ENCODE results near the gene RPL12.

Gene RPL12

GRCh38 chr9:127444921-127445850 is 6.0 kb downstream of the RPL12 start:
- H3K4me3 ChIP-seq (ENCODE audit: low read length), result no peak overlapping the region
- DNase-seq (ENCODE audit: low read depth), result peak; percentile 52

GRCh38 chr9:127444283-127444920 is 6.8 kb downstream of the RPL12 start:
- H3K4me3 ChIP-seq (ENCODE audit: low read length), result no peak overlapping the region
- TF ChIP-seq CTCF (IDR thresholded peaks at IDR 0.05; ENCODE audit: insufficient read depth, low read depth, low read length, missing control alignments), result no peak
- DNase-seq (ENCODE audit: low read depth), result no peak

More at GRCh38 chr9:127444921-127445850, 6.0 kb downstream of the RPL12 start:
- no peak for TF ChIP-seq CTCF (IDR thresholded peaks at IDR 0.05; ENCODE audit: insufficient read depth, low read depth, low read length, missing control alignments)

- no peak for TF ChIP-seq CTCF (IDR thresholded peaks at IDR 0.05; ENCODE audit: insufficient read depth, low read depth, low read length, missing control alignments)
Observed at GRCh38 chr9:127438394-127438793, 12.8 kb downstream of the RPL12 start.

DNA sequence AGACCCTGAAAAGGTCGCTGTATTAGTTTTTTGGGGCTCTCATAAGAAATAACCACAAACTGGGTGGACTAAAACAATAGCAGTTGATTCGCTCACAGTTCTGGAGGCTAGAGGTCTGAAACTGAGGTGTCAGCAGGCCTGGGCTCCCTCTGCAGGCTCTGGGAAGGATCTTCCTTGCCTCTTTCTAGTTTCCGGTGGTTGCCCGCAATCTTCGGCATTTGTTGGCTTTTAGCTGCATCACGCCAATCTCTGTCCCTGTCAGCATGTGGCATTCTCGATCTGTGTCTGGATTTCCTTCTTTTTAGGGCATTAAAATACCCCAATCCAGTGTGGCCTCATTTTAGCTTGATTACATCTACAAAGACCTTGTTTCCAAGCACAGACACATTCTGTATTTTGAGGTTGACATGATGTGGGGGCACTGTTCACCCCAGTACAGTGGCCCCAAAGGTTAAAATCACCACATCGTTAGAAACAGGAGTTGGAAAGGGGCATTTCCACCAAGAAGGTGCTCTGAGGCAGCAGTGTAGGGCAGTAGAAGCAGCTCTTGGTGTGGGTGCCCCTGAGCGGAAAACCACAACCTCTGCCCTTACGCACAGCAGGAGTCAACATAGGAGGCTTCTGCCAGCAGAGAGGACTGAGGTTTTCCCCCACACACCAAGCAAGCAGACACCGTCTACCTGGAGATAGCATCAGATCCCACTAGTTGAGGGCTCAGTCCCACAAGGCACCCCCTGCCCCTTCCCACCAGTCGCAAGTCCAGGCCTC is 13.5 kb downstream of the RPL12 start:
- no peak for TF ChIP-seq CTCF (IDR thresholded peaks at IDR 0.05; ENCODE audit: insufficient read depth, low read depth, low read length, missing control alignments)

More at GRCh38 chr9:127438394-127438793, 12.8 kb downstream of the RPL12 start:
- no peak for DNase-seq (ENCODE audit: low read depth)
- no peak overlapping the region for H3K4me3 ChIP-seq (ENCODE audit: low read length)

DNA sequence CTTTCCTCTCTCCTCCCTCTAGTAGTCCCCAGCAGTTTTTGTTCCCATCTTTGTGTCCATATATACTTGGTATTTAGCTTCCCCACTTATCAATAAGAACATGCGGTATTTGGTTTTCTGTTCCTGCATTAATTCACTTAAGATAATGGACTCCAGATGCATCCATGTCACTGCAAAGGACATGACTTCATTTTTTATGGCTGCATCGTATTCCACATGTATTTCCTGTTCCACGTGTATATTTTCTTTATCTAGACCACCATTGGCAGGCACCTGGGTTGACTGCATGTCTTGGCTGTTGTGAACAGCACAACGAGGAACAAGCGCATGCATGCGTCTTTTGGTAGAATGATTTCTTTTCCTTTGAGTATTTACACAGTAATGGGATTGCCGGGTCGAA is 20.8 kb downstream of the RPL12 start:
- TF ChIP-seq CTCF (IDR thresholded peaks at IDR 0.05; ENCODE audit: insufficient read depth, low read depth, low read length, missing control alignments), result no peak
- no peak overlapping the region for H3K4me3 ChIP-seq (ENCODE audit: low read length)
- DNase-seq (ENCODE audit: low read depth), result no peak

More for the DNA sequence above, 13.5 kb downstream of the RPL12 start:
- H3K4me3 ChIP-seq (ENCODE audit: low read length), result no peak overlapping the region
- no peak for DNase-seq (ENCODE audit: low read depth)

DNA sequence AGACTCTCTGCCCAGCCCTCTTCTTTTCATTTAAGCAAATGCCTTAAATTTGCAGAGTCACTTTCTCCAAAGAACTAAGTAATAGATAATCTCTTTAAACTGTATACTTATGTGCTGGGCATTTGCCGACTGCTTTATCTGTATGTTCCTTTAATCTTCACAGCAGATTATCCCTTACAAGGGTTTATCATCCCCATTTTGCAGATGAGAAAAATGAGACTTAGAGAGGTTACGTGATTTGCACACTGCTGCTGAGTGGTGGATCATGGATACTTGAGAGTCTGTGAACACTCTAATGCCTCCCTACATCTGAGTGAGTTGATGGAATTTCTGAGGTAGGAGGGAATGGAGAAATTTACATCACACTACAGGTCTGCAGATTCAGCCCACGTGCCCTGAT is 22.9 kb downstream of the RPL12 start:
- no peak for DNase-seq (ENCODE audit: low read depth)
- TF ChIP-seq CTCF (IDR thresholded peaks at IDR 0.05; ENCODE audit: insufficient read depth, low read depth, low read length, missing control alignments), result no peak
- H3K4me3 ChIP-seq (ENCODE audit: low read length), result no peak overlapping the region
